ENCODE data around the gene ASB16. TPM values are rescaled to one million over a fixed set of nuclear protein-coding genes. Genes with fewer than 3 reads are reported as not detected.
A peak's percentile ranks its signal among the peaks of the same experiment; 100 is the strongest.

The ASB16 gene
- total and polyA plus RNA-seq, 9 of the 15 experiments (the other 6 are each of a cell fraction or from before 2014, with no cell fraction given), result 0.03 to 0.07 TPM; not detected in 7

DNA sequence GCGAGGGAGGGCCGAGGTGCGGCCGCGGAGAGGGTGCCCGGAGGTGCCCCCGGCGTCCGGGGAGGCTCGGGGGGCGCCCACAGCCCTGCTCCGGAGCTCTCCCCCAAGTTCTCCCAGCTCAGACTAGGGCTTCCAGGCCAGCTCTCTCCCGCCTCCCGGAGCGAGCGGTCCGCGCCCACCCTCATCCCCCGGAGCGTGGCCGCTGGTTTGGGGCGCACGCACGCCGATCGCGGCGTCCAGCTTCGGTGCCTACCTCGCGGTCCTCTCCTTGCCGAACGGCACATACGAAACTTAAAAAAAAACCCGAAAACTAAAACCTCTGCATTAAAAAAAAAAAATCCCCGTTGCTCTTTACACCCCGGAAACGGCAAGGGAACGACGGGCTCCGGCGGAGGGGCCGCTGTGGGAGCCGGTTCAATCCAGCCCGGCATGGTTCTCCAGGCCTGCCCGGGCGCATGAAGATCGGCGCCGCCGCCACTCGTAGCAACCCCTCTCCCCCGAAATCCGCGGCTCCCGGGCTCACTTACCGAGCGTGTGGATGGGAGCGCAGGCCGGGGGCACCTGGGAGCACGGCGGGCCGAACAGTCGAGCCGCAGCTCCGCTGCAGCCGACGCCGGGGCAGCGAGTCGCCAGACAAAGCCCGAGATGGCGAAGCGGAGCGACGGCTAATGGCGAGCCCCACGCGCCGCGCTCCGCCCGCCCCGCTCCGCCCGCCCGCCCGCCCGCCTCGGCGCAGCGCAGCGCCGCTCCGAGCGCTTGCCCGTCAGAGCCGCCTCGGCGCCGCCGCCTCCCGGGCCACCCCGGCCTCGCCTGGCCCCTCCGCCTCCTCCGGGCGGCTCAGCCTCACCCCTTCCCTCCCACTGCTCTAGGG is 49.9 kb downstream of the ASB16 start (continued):
- TF ChIP-seq, protein P1, sequence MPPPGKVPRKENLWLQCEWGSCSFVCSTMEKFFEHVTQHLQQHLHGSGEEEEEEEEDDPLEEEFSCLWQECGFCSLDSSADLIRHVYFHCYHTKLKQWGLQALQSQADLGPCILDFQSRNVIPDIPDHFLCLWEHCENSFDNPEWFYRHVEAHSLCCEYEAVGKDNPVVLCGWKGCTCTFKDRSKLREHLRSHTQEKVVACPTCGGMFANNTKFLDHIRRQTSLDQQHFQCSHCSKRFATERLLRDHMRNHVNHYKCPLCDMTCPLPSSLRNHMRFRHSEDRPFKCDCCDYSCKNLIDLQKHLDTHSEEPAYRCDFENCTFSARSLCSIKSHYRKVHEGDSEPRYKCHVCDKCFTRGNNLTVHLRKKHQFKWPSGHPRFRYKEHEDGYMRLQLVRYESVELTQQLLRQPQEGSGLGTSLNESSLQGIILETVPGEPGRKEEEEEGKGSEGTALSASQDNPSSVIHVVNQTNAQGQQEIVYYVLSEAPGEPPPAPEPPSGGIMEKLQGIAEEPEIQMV (tag; conservative IDR thresholded peaks at IDR 0.05; ENCODE audit: low read depth), result no peak
- TF ChIP-seq HNRNPK (IDR thresholded peaks at IDR 0.05; ENCODE audit: low read depth, low read length, poor library complexity, severe bottlenecking), result no peak
- 0 out of 6 replicates have a peak, but pooled peaks of 1 of the 3 experiments have one; percentile 15 for TF ChIP-seq ZBTB11 (CRISPR knock-in tag; IDR thresholded peaks at IDR 0.05)
- TF ChIP-seq KDM5B (IDR thresholded peaks at IDR 0.05; ENCODE audit: insufficient replicate concordance, low read depth, low read length), result no peak
- no peak for TF ChIP-seq TFAM (CRISPR knock-in tag; conservative IDR thresholded peaks at IDR 0.05)
- TF ChIP-seq, protein P2, sequence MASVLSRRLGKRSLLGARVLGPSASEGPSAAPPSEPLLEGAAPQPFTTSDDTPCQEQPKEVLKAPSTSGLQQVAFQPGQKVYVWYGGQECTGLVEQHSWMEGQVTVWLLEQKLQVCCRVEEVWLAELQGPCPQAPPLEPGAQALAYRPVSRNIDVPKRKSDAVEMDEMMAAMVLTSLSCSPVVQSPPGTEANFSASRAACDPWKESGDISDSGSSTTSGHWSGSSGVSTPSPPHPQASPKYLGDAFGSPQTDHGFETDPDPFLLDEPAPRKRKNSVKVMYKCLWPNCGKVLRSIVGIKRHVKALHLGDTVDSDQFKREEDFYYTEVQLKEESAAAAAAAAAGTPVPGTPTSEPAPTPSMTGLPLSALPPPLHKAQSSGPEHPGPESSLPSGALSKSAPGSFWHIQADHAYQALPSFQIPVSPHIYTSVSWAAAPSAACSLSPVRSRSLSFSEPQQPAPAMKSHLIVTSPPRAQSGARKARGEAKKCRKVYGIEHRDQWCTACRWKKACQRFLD (CRISPR knock-in tag; IDR thresholded peaks at IDR 0.05), result no peak
- TF ChIP-seq TSC22D4 (tag; IDR thresholded peaks at IDR 0.05), result no peak
- TF ChIP-seq RHOXF2B (CRISPR knock-in tag; conservative IDR thresholded peaks at IDR 0.05), result no peak
- TF ChIP-seq XRCC4 (IDR thresholded peaks at IDR 0.05; ENCODE audit: extremely low read depth, insufficient read depth, insufficient read length), result no peak
- TF ChIP-seq RBFOX2 (IDR thresholded peaks at IDR 0.05; ENCODE audit: low read depth, low read length), result peak; percentile 77
- TF ChIP-seq MAZ (CRISPR knock-in tag; conservative IDR thresholded peaks at IDR 0.05 in 1 of 2, IDR thresholded peaks at IDR 0.05 in 1 of 2), result peak in 1 of 2 experiments; percentile 52; a peak in 2 of 4 replicates
- TF ChIP-seq ZNF507 (tag; conservative IDR thresholded peaks at IDR 0.05), result no peak
- TF ChIP-seq, protein P3, sequence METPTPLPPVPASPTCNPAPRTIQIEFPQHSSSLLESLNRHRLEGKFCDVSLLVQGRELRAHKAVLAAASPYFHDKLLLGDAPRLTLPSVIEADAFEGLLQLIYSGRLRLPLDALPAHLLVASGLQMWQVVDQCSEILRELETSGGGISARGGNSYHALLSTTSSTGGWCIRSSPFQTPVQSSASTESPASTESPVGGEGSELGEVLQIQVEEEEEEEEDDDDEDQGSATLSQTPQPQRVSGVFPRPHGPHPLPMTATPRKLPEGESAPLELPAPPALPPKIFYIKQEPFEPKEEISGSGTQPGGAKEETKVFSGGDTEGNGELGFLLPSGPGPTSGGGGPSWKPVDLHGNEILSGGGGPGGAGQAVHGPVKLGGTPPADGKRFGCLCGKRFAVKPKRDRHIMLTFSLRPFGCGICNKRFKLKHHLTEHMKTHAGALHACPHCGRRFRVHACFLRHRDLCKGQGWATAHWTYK (CRISPR knock-in tag; IDR thresholded peaks at IDR 0.05), result no peak
- no peak for TF ChIP-seq CEBPB (tag; IDR thresholded peaks at IDR 0.05)
- no peak for TF ChIP-seq CCAR2 (IDR thresholded peaks at IDR 0.05; ENCODE audit: low read depth, low read length)
- TF ChIP-seq ZNF780A (CRISPR knock-in tag; IDR thresholded peaks at IDR 0.05), result no peak
